ENCODE data around the gene FTL. TPM values are rescaled to one million over a fixed set of nuclear protein-coding genes. Genes with fewer than 3 reads are reported as not detected.

The FTL gene
- total RNA-seq, 2 donors from 2014 or later = 1,824 to 3,385 TPM

GRCh38 chr19:48935864-48936263 lies 29.2 kb upstream of the FTL start:
- Histone ChIP-seq H3K4me3 (no peak overlapping the region), H3K27me3 (peaks cover 0 to 6% of the 10 kb centered on the region in 2 donors), H3K9me3 (no peaks in the 10 kb centered on the region), H3K4me1 (peaks cover 13% of the 10 kb centered on the region), H3K27ac (no peak overlapping the region), H3K36me3 (replicated peaks in 1 of 2; ENCODE audit: insufficient read depth in 1 of 2, low read depth in 2 of 2) (no peaks in the 10 kb centered on the region)
- intact Hi-C loops (cut with DNase I) = no loop called here
- no peak for TF ChIP-seq POLR2A (IDR thresholded peaks at IDR 0.05)
- TF ChIP-seq, protein P1, sequence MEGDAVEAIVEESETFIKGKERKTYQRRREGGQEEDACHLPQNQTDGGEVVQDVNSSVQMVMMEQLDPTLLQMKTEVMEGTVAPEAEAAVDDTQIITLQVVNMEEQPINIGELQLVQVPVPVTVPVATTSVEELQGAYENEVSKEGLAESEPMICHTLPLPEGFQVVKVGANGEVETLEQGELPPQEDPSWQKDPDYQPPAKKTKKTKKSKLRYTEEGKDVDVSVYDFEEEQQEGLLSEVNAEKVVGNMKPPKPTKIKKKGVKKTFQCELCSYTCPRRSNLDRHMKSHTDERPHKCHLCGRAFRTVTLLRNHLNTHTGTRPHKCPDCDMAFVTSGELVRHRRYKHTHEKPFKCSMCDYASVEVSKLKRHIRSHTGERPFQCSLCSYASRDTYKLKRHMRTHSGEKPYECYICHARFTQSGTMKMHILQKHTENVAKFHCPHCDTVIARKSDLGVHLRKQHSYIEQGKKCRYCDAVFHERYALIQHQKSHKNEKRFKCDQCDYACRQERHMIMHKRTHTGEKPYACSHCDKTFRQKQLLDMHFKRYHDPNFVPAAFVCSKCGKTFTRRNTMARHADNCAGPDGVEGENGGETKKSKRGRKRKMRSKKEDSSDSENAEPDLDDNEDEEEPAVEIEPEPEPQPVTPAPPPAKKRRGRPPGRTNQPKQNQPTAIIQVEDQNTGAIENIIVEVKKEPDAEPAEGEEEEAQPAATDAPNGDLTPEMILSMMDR (IDR thresholded peaks at IDR 0.05) = no peak
- 92 to 95% methylated on average over 23 to 25 of the region's 25 CpGs for WGBS, 2 donors
- DNase-seq (no peak), ATAC-seq (no peak)

DNA sequence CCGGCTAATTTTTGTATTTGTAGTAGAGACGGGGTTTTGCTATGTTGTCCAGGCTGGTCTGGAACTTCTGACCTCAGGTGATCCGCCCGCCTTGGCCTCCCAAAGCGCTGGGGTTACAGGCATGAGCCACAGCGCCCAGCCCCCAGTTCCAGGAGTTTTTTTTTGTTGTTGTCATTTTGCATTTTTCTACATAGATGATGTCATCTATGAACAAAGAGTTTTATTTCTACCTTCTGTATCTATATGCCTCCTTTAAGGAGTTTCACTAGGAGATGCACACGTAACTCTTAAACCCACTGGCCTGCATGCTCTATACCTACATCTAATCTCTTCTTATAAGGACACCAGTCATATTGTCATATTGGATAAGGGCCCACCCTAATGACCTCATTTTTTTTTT lies 26.9 kb upstream of the FTL start:
- TF ChIP-seq, protein P1 (IDR thresholded peaks at IDR 0.05) = no peak
- no peak for TF ChIP-seq POLR2A (IDR thresholded peaks at IDR 0.05)
- peaks cover 0 to 6% of the 10 kb centered on the region in 2 donors for H3K27me3 ChIP-seq
- no peaks in the 10 kb centered on the region for H3K36me3 ChIP-seq (replicated peaks in 1 of 2; ENCODE audit: insufficient read depth in 1 of 2, low read depth in 2 of 2)
- WGBS, 2 donors = 87 to 89% methylated on average over 7 of the region's 7 CpGs
- intact Hi-C loops (cut with DNase I) = no loop called here
- H3K9me3 ChIP-seq = no peaks in the 10 kb centered on the region
- H3K27ac ChIP-seq = no peak overlapping the region
- no peak overlapping the region for H3K4me3 ChIP-seq
- H3K4me1 ChIP-seq = peaks cover 9% of the 10 kb centered on the region
- DNase-seq (no peak), ATAC-seq (no peak)

GRCh38 chr19:48940902-48941301 lies 24.2 kb upstream of the FTL start:
- intact Hi-C loops (cut with DNase I) = no loop called here
- no peak overlapping the region for H3K4me3 ChIP-seq
- no peak for DNase-seq
- 95 to 100% methylated on average over 4 to 5 of the region's 5 CpGs for WGBS, 2 donors
- ATAC-seq = no peak
- H3K36me3 ChIP-seq (replicated peaks in 1 of 2; ENCODE audit: insufficient read depth in 1 of 2, low read depth in 2 of 2) = no peaks in the 10 kb centered on the region
- no peaks in the 10 kb centered on the region for H3K4me1 ChIP-seq
- H3K27ac ChIP-seq = no peak overlapping the region
- TF ChIP-seq, protein P1 (IDR thresholded peaks at IDR 0.05) = no peak
- no peak for TF ChIP-seq POLR2A (IDR thresholded peaks at IDR 0.05)
- no peaks in the 10 kb centered on the region for H3K27me3 ChIP-seq
- H3K9me3 ChIP-seq = no peaks in the 10 kb centered on the region

GRCh38 chr19:48943081-48943480 lies 22.0 kb upstream of the FTL start:
- H3K27me3 ChIP-seq = no peaks in the 10 kb centered on the region
- TF ChIP-seq, protein P1 (IDR thresholded peaks at IDR 0.05) = no peak
- no peak for TF ChIP-seq POLR2A (IDR thresholded peaks at IDR 0.05)
- H3K4me3 ChIP-seq = no peak overlapping the region
- H3K4me1 ChIP-seq = no peaks in the 10 kb centered on the region
- no peak for DNase-seq
- H3K27ac ChIP-seq = no peak overlapping the region
- WGBS, 2 donors = 86 to 87% methylated on average over 6 of the region's 6 CpGs
- no peaks in the 10 kb centered on the region for H3K36me3 ChIP-seq (replicated peaks in 1 of 2; ENCODE audit: insufficient read depth in 1 of 2, low read depth in 2 of 2)
- no peak for ATAC-seq
- intact Hi-C loops (cut with DNase I) = no loop called here
- H3K9me3 ChIP-seq = no peaks in the 10 kb centered on the region

GRCh38 chr19:48945415-48945814 lies 19.7 kb upstream of the FTL start:
- WGBS, 2 donors = 84 to 87% methylated on average over 5 of the region's 5 CpGs
- intact Hi-C loops (cut with DNase I) = no loop called here
- TF ChIP-seq POLR2A (IDR thresholded peaks at IDR 0.05) = no peak
- TF ChIP-seq, protein P1 (IDR thresholded peaks at IDR 0.05) = no peak

More at GRCh38 chr19:48945415-48945814, 19.7 kb upstream of the FTL start:
- Histone ChIP-seq H3K27me3 (no peaks in the 10 kb centered on the region), H3K9me3 (no peaks in the 10 kb centered on the region), H3K4me1 (no peaks in the 10 kb centered on the region), H3K4me3 (no peak overlapping the region), H3K36me3 (replicated peaks in 1 of 2; ENCODE audit: insufficient read depth in 1 of 2, low read depth in 2 of 2) (no peaks in the 10 kb centered on the region), H3K27ac (no peak overlapping the region)
- DNase-seq (no peak), ATAC-seq (no peak)
